GM18858 (cell line): ENCODE data around the gene RAD9A.

Experiments used
- ATAC-seq: cut with Tn5 transposase; IDR thresholded peaks from one replicate; pipeline ENCODE4 v1.9.1; 2021; ENCODE audit not compliant: unreplicated experiment

The RAD9A gene

GRCh38 chr11:67391304-67392182 lies at the start of gene RAD9A:
Gene RAD9A, plus strand, starts transcription at chr11:67391986. Its CDS starts 59 bp downstream, at chr11:67392045.
- no peak for ATAC-seq

DNA sequence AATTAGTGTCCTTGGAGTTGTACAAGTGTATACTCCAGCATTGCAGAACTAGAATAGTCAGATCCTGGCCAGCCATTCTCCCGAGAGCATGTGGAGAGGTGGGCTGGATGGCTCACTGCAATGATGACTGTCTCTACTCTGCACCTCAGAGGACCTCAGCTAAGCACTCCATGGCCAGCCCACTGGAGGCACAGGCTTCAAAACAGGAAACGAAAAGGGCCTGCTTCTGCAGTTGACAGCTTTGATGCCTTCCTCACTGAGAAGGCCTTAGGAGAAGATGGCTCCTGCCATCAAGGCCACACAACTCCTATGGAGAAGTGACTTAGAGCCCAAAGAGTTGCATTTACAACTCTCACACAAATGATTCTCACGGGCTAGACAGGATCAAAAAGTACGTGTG lies 47.5 kb upstream of the RAD9A start:
- ATAC-seq, result no peak

- ATAC-seq, result no peak
Measured at GRCh38 chr11:67345247-67345919, 46.4 kb upstream of the RAD9A start.

GRCh38 chr11:67345920-67346819 lies 45.6 kb upstream of the RAD9A start:
- ATAC-seq, result no peak

DNA sequence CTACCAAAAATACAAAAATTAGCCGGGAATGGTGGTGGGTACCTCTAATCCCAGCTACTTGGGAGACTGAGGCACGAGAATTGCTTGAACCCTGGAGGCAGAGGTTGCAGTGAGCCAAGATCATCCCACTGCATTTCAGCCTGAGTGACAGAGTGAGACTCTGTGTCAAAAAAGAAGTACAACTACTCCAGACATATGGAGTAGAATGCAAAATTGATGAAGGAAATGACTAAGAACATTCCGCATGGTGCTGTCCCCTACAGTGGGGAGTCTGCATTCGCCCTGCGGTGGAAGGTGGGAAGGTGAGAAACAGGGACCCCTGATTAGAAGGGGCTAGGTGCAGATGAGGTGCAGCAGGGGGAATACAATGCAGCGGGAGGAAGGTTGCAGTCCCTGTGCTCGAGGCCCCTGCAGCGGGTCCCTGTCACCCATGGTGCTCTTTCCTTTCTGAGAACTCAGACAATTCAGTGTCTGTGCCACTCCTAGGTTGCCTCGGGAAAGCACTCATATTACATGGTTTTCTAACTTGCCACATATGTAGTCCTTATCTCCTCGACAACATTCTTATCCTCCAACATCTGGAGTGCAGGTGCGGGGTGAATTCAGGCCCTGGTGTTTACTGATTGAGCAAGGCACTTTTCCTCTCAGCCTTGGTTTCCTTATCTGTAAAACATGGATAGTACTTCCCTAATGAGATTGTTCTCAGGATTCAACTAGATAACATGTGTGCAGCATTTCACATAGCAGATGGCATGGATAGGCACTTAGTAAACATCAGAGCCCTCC lies 43.6 kb upstream of the RAD9A start:
- ATAC-seq, result no peak

DNA sequence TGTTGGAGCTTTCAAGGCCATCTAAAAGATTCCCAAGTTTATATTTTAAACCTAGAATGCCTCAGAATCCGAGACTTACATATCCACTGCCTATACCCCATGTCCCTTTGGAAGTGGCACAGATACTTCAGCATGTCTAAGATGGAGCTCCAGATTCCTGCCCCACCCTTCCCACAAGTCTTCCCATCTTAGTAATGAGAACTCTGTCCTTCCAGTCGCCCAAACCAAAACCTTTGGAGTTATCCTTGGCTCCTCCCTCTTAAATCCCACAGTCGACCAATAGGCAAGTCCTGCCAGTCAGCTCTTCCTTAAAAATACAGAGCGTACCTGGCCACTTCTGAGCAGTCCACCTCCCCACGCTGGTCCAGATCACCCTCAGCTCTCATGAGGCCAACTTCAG lies 42.8 kb upstream of the RAD9A start:
- ATAC-seq, result no peak

GRCh38 chr11:67349457-67349856 lies 42.3 kb upstream of the RAD9A start:
- ATAC-seq, result no peak

DNA sequence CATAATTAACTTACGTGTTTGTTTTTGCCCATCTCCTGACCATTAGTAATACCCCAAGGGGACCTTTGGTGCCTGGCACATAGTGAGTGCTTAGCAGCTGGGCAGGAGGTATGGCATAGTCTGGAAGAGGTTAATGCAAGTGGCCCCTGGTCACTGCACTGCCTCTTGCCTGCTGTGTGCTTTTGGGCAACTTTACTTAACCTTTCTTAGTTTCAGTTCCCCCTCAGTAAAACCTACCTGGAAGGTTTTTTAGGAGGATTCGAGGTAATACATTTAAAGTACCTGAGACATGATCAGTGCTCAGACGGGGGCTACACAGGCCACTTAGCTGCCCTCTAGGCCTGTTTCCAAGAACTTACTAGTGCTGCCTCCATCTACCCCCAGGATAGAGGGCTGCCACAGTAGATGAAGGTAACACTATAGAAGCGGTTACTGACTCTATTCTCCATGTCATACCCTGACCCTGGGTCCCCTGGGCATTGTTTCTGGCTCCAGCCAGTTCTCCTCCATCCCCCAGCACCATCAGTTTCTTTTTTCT lies 41.8 kb upstream of the RAD9A start:
- no peak for ATAC-seq

DNA sequence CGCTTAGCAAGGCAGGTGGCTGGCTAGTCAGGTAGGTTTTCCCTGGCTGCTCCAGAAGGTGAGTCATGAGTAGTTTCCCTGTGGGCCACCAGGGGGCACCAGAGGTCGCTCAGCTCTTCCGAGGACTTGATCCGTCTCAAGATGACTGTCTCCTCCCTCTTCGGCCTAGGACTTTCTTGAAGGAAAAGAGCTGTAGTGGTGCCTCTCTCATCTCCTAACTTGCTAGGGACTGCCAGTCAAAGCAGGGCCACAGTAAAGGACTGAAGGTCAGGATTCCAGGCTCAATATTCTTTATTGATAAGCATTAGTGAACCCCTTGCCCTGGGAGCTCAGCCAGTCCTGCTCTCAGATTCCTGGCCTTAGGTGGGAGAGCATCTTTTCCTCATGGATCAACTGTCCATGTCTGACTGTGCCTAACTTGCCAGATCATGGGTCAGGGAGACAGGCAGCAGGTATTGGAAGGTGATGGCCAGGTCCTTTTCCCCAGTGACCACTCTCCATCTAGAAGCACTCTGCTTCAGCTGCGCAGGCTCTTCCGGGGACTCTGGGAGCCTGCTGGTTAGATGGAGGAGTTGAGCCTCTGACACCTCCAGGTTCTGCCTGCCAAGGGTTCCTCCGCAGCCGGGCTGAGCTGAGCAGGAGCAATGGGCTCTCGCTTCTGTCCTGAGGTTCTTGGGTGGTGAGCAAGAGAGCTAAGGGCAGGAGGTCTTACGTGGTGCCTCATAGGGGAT lies 40.3 kb upstream of the RAD9A start:
- ATAC-seq, result no peak

DNA sequence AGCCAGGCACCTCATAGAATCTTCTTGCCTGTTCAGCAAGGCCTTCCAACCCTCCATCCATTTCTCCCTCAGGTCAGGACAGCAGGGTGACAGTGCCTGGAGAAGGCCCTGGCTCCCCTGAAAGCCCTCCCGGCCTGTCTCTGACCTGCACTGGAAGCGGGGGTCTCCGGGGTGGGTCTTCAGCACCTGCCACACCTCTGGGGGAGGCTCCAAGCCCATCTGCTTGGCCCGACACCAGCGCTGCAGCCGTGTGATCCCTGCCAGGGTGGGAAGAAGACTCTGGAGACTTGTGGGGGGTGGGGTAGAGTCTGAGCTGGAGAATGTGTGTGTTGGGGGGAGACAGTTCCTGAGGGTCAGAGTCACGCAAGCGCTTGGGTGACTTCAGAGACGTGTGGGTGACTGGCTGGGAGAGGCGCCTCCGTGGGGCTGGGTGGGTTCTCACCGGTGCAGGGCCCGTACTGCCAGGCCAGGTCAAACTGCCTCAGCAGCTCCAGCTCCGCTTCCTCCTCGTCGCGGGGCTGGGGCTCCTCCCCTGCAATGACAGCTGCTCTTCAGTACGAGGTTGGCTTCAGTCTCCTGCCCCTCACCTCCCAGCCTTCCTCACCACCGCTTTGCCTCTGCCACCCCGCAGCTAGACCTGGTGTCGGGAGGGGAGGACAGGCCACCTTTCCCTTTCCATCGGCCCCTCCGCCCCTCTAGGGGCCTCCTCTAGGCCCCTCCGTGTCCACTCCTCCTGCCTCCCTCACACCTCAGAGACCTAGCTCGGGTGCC lies 39.1 kb upstream of the RAD9A start:
- no peak for ATAC-seq

DNA sequence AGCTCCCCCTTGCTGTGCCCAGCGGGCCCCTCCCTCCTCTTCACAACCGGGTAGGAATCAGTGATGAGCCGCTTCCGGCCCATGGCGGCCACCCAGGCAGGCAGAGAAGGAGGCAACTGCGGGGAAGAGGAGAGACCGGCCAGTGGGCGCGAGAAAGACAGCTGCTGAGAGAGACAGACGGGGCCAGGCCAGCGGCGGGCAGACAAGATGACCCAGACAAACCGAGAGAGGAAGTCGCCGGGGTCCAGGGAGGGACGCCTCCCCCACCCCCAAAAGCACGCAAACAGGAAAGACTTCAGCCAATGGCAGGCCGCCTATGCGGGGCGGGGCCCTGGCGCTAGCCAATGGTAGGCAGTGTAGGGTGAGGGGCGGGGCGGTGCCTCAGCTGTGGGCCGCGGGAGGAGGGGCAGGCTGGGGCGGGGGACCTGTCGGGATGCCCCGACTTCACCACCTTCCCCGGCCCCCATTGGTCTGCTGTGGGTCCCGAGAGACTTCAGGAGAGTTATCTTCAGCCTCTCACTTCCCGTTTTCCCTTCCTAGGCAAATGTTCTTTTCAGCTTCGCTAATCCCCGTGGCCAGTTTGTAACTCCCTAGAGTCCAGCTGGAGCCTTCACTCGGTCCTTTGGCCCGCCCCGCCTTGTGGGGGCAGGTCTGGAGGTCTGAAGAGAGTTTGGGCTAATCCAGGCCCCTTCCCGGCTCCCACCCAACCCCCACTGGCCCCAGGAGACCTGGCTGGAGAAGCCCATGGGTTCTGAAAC lies 38.3 kb upstream of the RAD9A start, which contains the start of gene POLD4:
Gene POLD4 (minus strand): TSS at position 230 of the 758 bp plus-strand sequence. CDS start 147 bp downstream, at position 83.
- ATAC-seq, result peak; percentile 54

GRCh38 chr11:67354075-67355022 lies 37.4 kb upstream of the RAD9A start:
- no peak for ATAC-seq

- no peak for ATAC-seq
Measured at GRCh38 chr11:67355023-67355793, 36.6 kb upstream of the RAD9A start.

GRCh38 chr11:67355794-67356386 lies 35.9 kb upstream of the RAD9A start:
- ATAC-seq, result no peak

GRCh38 chr11:67356387-67356863 lies 35.4 kb upstream of the RAD9A start:
- no peak for ATAC-seq
